Thyroid gland (tissue), 4 donors: ENCODE data around the gene MR1.

Experiments used
- POLR2A ChIP-seq, 2 donors: fragments of 450-650 bp; IDR thresholded peaks; one replicate each; pipeline ENCODE4 v1.6.1; 2017; ENCODE audit warnings: antibody characterized with exemption in 2 of 2, mild to moderate bottlenecking in 2 of 2, moderate library complexity in 1 of 2
- TF ChIP-seq, protein P1 (sequence below), 6 experiments: fragments of 200-600 bp in 3 of 6; fragments of 450-650 bp in 3 of 6; sonication (generic) in 3 of 6; IDR thresholded peaks; one replicate each; pipeline ENCODE4 v1.5.1; 2016 to 2019; ENCODE audit warnings: antibody characterized with exemption in 6 of 6, mild to moderate bottlenecking in 2 of 6, inconsistent platforms in 1 of 6, moderate library complexity in 1 of 6

DNA sequence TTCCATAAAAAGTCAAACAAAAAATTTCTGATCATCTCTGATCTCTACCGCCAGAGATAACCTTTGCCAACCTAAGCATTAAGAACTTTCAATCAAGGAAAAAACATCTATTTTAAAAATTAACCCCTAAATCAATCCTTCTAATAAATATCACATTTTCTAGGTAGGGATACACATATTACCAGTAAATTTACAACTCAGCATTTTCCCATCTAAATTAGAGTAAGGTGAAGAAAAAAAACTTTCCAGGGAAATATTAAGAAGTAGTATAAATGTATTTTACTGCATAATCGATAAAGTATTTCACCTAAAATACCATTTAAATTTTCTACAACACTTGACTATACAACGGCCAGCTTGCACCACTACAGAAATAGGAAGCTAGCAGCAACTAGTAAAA is 12.6 kb upstream of the MR1 start:
- TF ChIP-seq, protein P1, sequence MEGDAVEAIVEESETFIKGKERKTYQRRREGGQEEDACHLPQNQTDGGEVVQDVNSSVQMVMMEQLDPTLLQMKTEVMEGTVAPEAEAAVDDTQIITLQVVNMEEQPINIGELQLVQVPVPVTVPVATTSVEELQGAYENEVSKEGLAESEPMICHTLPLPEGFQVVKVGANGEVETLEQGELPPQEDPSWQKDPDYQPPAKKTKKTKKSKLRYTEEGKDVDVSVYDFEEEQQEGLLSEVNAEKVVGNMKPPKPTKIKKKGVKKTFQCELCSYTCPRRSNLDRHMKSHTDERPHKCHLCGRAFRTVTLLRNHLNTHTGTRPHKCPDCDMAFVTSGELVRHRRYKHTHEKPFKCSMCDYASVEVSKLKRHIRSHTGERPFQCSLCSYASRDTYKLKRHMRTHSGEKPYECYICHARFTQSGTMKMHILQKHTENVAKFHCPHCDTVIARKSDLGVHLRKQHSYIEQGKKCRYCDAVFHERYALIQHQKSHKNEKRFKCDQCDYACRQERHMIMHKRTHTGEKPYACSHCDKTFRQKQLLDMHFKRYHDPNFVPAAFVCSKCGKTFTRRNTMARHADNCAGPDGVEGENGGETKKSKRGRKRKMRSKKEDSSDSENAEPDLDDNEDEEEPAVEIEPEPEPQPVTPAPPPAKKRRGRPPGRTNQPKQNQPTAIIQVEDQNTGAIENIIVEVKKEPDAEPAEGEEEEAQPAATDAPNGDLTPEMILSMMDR (IDR thresholded peaks at IDR 0.05), result no peak
- no peak for TF ChIP-seq POLR2A (IDR thresholded peaks at IDR 0.05)
